A549 (cell line): ENCODE data around the gene STEAP1B.

Experiments
- JUN ChIP-seq, 2 experiments: fragments of >200 bp; sonication (Bioruptor Twin); formaldehyde crosslinking; IDR thresholded peaks; 2 replicates in 1 of 2; 3 replicates in 1 of 2; pipeline ENCODE4 v1.6.1; 2016 to 2017
- REST ChIP-seq: fragments of 200-600 bp; sonication (generic); IDR thresholded peaks from 2 replicates; pipeline ENCODE4 v1.6.1; 2016; ENCODE audit warnings: antibody characterized with exemption, mild to moderate bottlenecking, moderate library complexity
- TF ChIP-seq, protein P1 (sequence below): fragments of >200 bp; sonication (Bioruptor Twin); formaldehyde crosslinking; IDR thresholded peaks from 3 replicates; pipeline ENCODE4 v1.5.1; 2016

DNA sequence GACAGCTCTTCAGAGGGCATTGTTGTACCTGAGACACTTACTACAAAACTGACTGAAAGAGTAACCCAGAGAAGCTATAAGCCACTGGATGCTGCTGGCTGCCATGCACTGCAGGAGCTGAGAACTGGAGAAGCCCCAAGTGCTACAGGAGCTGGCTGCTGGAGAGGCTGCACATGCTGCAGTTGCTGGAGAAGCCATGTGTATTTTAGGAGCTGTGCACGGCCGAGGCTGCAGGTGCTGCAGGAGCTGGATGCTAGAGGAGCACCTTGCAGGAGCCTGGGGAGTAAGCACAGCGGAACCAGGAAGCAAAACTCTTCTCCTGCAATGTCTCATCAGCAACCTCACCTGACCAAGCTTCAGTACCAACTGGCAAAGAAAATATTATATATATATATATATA lies 45.5 kb downstream of the STEAP1B start:
- TF ChIP-seq, protein P1, sequence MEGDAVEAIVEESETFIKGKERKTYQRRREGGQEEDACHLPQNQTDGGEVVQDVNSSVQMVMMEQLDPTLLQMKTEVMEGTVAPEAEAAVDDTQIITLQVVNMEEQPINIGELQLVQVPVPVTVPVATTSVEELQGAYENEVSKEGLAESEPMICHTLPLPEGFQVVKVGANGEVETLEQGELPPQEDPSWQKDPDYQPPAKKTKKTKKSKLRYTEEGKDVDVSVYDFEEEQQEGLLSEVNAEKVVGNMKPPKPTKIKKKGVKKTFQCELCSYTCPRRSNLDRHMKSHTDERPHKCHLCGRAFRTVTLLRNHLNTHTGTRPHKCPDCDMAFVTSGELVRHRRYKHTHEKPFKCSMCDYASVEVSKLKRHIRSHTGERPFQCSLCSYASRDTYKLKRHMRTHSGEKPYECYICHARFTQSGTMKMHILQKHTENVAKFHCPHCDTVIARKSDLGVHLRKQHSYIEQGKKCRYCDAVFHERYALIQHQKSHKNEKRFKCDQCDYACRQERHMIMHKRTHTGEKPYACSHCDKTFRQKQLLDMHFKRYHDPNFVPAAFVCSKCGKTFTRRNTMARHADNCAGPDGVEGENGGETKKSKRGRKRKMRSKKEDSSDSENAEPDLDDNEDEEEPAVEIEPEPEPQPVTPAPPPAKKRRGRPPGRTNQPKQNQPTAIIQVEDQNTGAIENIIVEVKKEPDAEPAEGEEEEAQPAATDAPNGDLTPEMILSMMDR: no peak
- TF ChIP-seq REST (no peak), JUN (IDR thresholded peaks at IDR 0.05) (no peak)
